H1 (cell line): Measurements from ENCODE around the gene LANCL3. TPM values are rescaled to one million over a fixed set of nuclear protein-coding genes. Genes with fewer than 3 reads are reported as not detected.

Experiments
- CTCF ChIA-PET: fragments of 300-600 bp; sonication (Branson Sonifier 250); formaldehyde crosslinking; loops from one replicate; lab custom pipeline; 2021; ENCODE audit not compliant: partially characterized antibody; lab: Charles Lee
- POLR2A ChIA-PET: fragments of 300-600 bp; sonication (Branson Sonifier 250); formaldehyde crosslinking; loops from one replicate; lab custom pipeline; 2021; ENCODE audit warnings: inconsistent platforms; ENCODE audit not compliant: partially characterized antibody; lab: Charles Lee
- DNase-seq, 2 experiments: peaks; one replicate each; pipeline versions ENCODE4 v3.0.0 to v3.0.0-alpha.2; 2010 to 2022; ENCODE audit warnings: low spot score in 2 of 2, low read depth in 1 of 2, mixed read lengths in 1 of 2
- FAIRE-seq: peaks from 2 replicates; lab custom pipeline; 2011; peaks lifted over from hg19 to GRCh38; lab: Jason Lieb, UNC
- H2AFZ ChIP-seq: 2 replicates; pipeline ENCODE4 v1.8.1; 2012; ENCODE audit warnings: low read length, inconsistent platforms
- H2AK5ac ChIP-seq: 2 replicates; pipeline ENCODE4 v1.6.1; 2013; ENCODE audit warnings: low read depth, low read length
- H2BK120ac ChIP-seq: replicated peaks from 2 replicates; pipeline ENCODE3; 2013; ENCODE audit warnings: low read depth, low read length, inconsistent platforms
- H2BK12ac ChIP-seq: 2 replicates; pipeline ENCODE4 v1.6.1; 2013; ENCODE audit warnings: low read depth, low read length
- H2BK15ac ChIP-seq: 2 replicates; pipeline ENCODE4 v1.6.1; 2013; ENCODE audit warnings: low read length
- H2BK20ac ChIP-seq: 2 replicates; pipeline ENCODE4 v1.6.1; 2013; ENCODE audit warnings: low read length
- H2BK5ac ChIP-seq: 2 replicates; pipeline ENCODE4 v1.6.1; 2013; ENCODE audit warnings: low read depth, low read length
- H3K14ac ChIP-seq: 2 replicates; pipeline ENCODE4 v1.6.1; 2013; ENCODE audit warnings: inconsistent platforms; ENCODE audit not compliant: insufficient read length
- H3K18ac ChIP-seq: 2 replicates; pipeline ENCODE4 v1.6.1; 2013; ENCODE audit warnings: low read length; ENCODE audit errors: extremely low read depth
- H3K23ac ChIP-seq: 2 replicates; pipeline ENCODE4 v1.6.1; 2013; ENCODE audit warnings: inconsistent platforms; ENCODE audit not compliant: insufficient read length
- H3K23me2 ChIP-seq: 2 replicates; pipeline ENCODE4 v1.6.1; 2013; ENCODE audit warnings: low read depth, low read length
- H3K27ac ChIP-seq: 2 replicates; pipeline ENCODE4 v1.6.1; 2011; ENCODE audit warnings: low read depth, low read length, inconsistent platforms
- H3K27me3 ChIP-seq, 4 experiments: replicated peaks in 1 of 4; 1 replicate in 1 of 4; 2 replicates in 3 of 4; pipeline versions ENCODE4 v1.6.1 to v1.8.1; 2011 to 2013; ENCODE audit warnings: low read length in 3 of 4, mild to moderate bottlenecking in 3 of 4, inconsistent platforms in 2 of 4, mixed read lengths in 2 of 4, moderate library complexity in 1 of 4; ENCODE audit not compliant: control insufficient read depth in 3 of 4, insufficient read depth in 3 of 4; ENCODE audit errors: extremely low read depth in 1 of 4
- H3K36me3 ChIP-seq, 4 experiments: 2 replicates each; pipeline versions ENCODE4 v1.6.1 to v1.8.1; 2011 to 2013; ENCODE audit warnings: mild to moderate bottlenecking in 4 of 4, low read length in 3 of 4, moderate library complexity in 2 of 4, control low read depth in 1 of 4, inconsistent platforms in 1 of 4; ENCODE audit not compliant: insufficient read depth in 4 of 4, control insufficient read depth in 2 of 4
- H3K4ac ChIP-seq: replicated peaks from 2 replicates; pipeline ENCODE3; 2013; ENCODE audit warnings: low read length, low read depth, mixed read lengths, inconsistent platforms; ENCODE audit not compliant: insufficient read length
- H3K4me1 ChIP-seq, 4 experiments: replicated peaks in 1 of 4; 1 replicate in 1 of 4; 2 replicates in 3 of 4; pipeline versions ENCODE4 v1.6.1 to v1.8.1; 2011 to 2013; ENCODE audit warnings: low read length in 3 of 4, inconsistent platforms in 2 of 4, mixed read lengths in 1 of 4; ENCODE audit not compliant: insufficient read depth in 4 of 4, control insufficient read depth in 3 of 4
- H3K4me2 ChIP-seq, 2 experiments: 2 replicates each; pipeline versions ENCODE4 v1.6.1 to v1.8.1; 2011 to 2013; ENCODE audit warnings: low read depth in 2 of 2, low read length in 2 of 2, control low read depth in 1 of 2, inconsistent platforms in 1 of 2, mild to moderate bottlenecking in 1 of 2; ENCODE audit not compliant: insufficient read depth in 1 of 2
- H3K4me3 ChIP-seq, 4 experiments: fragments of 200-600, 300-600 bp in 1 of 4; sonication (generic), shearing (Covaris generic), sonication (Bioruptor Twin) in 1 of 4; 2 replicates each; pipeline versions ENCODE4 v1.5.1 to v1.8.1; 2011 to 2016; ENCODE audit warnings: low read length in 4 of 4, low read depth in 3 of 4, control low read depth in 2 of 4, inconsistent platforms in 2 of 4, mild to moderate bottlenecking in 2 of 4, mixed read lengths in 1 of 4, moderate library complexity in 1 of 4; ENCODE audit not compliant: insufficient read depth in 2 of 4; ENCODE audit errors: extremely low read depth in 1 of 4
- H3K56ac ChIP-seq: replicated peaks from 2 replicates; pipeline ENCODE3; 2013; ENCODE audit warnings: low read depth, mild to moderate bottlenecking, mixed read lengths, low read length, inconsistent platforms; ENCODE audit not compliant: insufficient read length
- H3K79me1 ChIP-seq: 2 replicates; pipeline ENCODE4 v1.6.1; 2013; ENCODE audit warnings: low read depth, low read length, control low read depth
- H3K79me2 ChIP-seq, 2 experiments: 2 replicates each; pipeline versions ENCODE4 v1.6.1 to v1.8.1; 2012 to 2013; ENCODE audit warnings: low read length in 2 of 2, mild to moderate bottlenecking in 2 of 2, inconsistent platforms in 1 of 2; ENCODE audit not compliant: insufficient read depth in 2 of 2, control insufficient read depth in 1 of 2
- H3K9ac ChIP-seq, 4 experiments: replicated peaks in 1 of 4; 1 replicate in 1 of 4; 2 replicates in 3 of 4; pipeline versions ENCODE4 v1.6.1 to v1.8.1; 2011 to 2013; ENCODE audit warnings: low read depth in 3 of 4, low read length in 3 of 4, control low read depth in 2 of 4, mild to moderate bottlenecking in 2 of 4, moderate library complexity in 2 of 4, inconsistent platforms in 1 of 4; ENCODE audit errors: extremely low read depth in 1 of 4
- H3K9me3 ChIP-seq, 2 experiments: 2 replicates each; pipeline versions ENCODE4 v1.6.1 to v1.8.1; 2012 to 2013; ENCODE audit warnings: mild to moderate bottlenecking in 2 of 2, moderate library complexity in 2 of 2, control low read depth in 1 of 2, inconsistent platforms in 1 of 2, low read depth in 1 of 2, low read length in 1 of 2, mixed read lengths in 1 of 2; ENCODE audit not compliant: insufficient read depth in 2 of 2
- H4K20me1 ChIP-seq, 2 experiments: replicated peaks in 1 of 2; 2 replicates each; pipeline versions ENCODE3 to v1.8.1; 2011 to 2013; ENCODE audit warnings: inconsistent platforms in 2 of 2, low read length in 2 of 2, mild to moderate bottlenecking in 1 of 2; ENCODE audit not compliant: insufficient read depth in 2 of 2, control insufficient read depth in 1 of 2
- H4K5ac ChIP-seq: 2 replicates; pipeline ENCODE4 v1.6.1; 2013; ENCODE audit warnings: low read length, low read depth, mixed read lengths, inconsistent platforms; ENCODE audit not compliant: insufficient read length
- H4K8ac ChIP-seq: 2 replicates; pipeline ENCODE4 v1.8.0; 2013; ENCODE audit warnings: mild to moderate bottlenecking, moderate library complexity, low read length, inconsistent platforms; ENCODE audit not compliant: insufficient read depth; ENCODE audit errors: extremely low read depth
- H4K91ac ChIP-seq: replicated peaks from 2 replicates; pipeline ENCODE3; 2013; ENCODE audit warnings: low read length, mixed read lengths, inconsistent platforms; ENCODE audit not compliant: insufficient read length
- ATF2 ChIP-seq: IDR thresholded peaks from 2 replicates; pipeline ENCODE4 v1.6.1; 2012; ENCODE audit warnings: low read length, inconsistent platforms
- CBX5 ChIP-seq: fragments of 300-800, 300-1000 bp; sonication (generic); IDR thresholded peaks from 2 replicates; pipeline ENCODE4 v1.7.1; 2016; ENCODE audit warnings: antibody characterized with exemption, low read length, low read depth
- GABPA ChIP-seq: IDR thresholded peaks from 2 replicates; pipeline ENCODE4 v1.6.1; 2011; ENCODE audit warnings: mild to moderate bottlenecking, low read length, moderate library complexity, borderline replicate concordance; ENCODE audit not compliant: insufficient read depth
- HDAC6 ChIP-seq: IDR thresholded peaks from one replicate; pipeline ENCODE4 v1.7.1; 2012; ENCODE audit warnings: low read depth, mild to moderate bottlenecking, inconsistent platforms, low read length, moderate library complexity
- MAX ChIP-seq: IDR thresholded peaks from 2 replicates; pipeline ENCODE4 v1.6.1; 2012; ENCODE audit warnings: inconsistent platforms
- SRF ChIP-seq: IDR thresholded peaks from 2 replicates; pipeline ENCODE4 v1.6.1; 2011; ENCODE audit warnings: mild to moderate bottlenecking, low read depth, low read length, moderate library complexity
- SUZ12 ChIP-seq: fragments of 200-600 bp; sonication (generic); IDR thresholded peaks from 2 replicates; pipeline ENCODE4 v1.6.1; 2012; ENCODE audit warnings: mild to moderate bottlenecking, inconsistent platforms, low read length, moderate library complexity, mixed read lengths
- polyA plus RNA-seq, 7 experiments: library from polyadenylated mRNA; depleted of rRNA in 3 of 7; stranded (reverse) in 5 of 7; unstranded in 2 of 7; fragments of >200 nt in 5 of 7; fragments of 200-250 nt in 2 of 7; gene quantifications; 1 replicate in 5 of 7; 2 replicates in 1 of 7; 4 replicates in 1 of 7; pipeline versions ENCODE4 v1.2.1 to v1.2.3, GENCODE V29; 2011 to 2013; ENCODE audit warnings: missing spikeins in 2 of 7, mixed read lengths in 2 of 7
- total RNA-seq: library from RNA; stranded (reverse); fragmentation: NEBNext Ultra II Directional; extraction: Animal tissue kit (Norgen Biotek cat#: 25700); gene quantifications from 2 replicates; pipeline ENCODE4 v1.2.1, GENCODE V29; 2021

Gene LANCL3
- total and polyA plus RNA-seq, 2 of the 8 experiments (the other 6 are each of a cell fraction or from before 2014, with no cell fraction given) = 0.11 to 0.37 TPM

GRCh38 chrX:37690119-37690518 is 118.7 kb downstream of the LANCL3 start:
- Histone ChIP-seq H3K4me1 (peaks cover 0 to 4% (median 1%) of the 10 kb centered on the region in 4 experiments; a peak in 3 of 7 replicates), H4K91ac (no peak overlapping the region), H3K4me2 (no peak overlapping the region), H3K56ac (no peak overlapping the region), H4K8ac (no peak overlapping the region), H3K27me3 (peaks cover 0 to 10% (median 8%) of the 10 kb centered on the region in 4 experiments; a peak in 6 of 7 replicates), H3K36me3 (no peaks in the 10 kb centered on the region), H3K79me1 (no peaks in the 10 kb centered on the region), H3K14ac (no peak overlapping the region), H2AFZ (no peak overlapping the region), H4K20me1 (no peaks in the 10 kb centered on the region), H3K23me2 (peaks cover 2% of the 10 kb centered on the region; the same call in 1 of the 2 replicates), H2AK5ac (no peak overlapping the region), H2BK15ac (no peak overlapping the region), H2BK120ac (no peak overlapping the region), H3K23ac (no peak overlapping the region), H3K4me3 (no peak overlapping the region), H2BK12ac (no peak overlapping the region), H4K5ac (no peak overlapping the region), H3K18ac (no peak overlapping the region), H2BK20ac (no peak overlapping the region), H3K27ac (no peak overlapping the region), H3K9me3 (no peaks in the 10 kb centered on the region), H3K79me2 (no peaks in the 10 kb centered on the region), H2BK5ac (no peak overlapping the region), H3K9ac (no peak overlapping the region), H3K4ac (no peak overlapping the region)
- ChIA-PET CTCF (no interaction called here), POLR2A (no interaction called here)
- FAIRE-seq (no peak), DNase-seq (no peak)
- no peak for TF ChIP-seq ATF2
- no peak for TF ChIP-seq SUZ12
- no peak for TF ChIP-seq SRF
- TF ChIP-seq GABPA = no peak
- TF ChIP-seq CBX5 = no peak
- no peak for TF ChIP-seq HDAC6
- TF ChIP-seq MAX = no peak
